EL (cell line): ENCODE measurements around the gene MACF1.

ENCODE experiments used
- DNase-seq: peaks from one replicate; pipeline ENCODE4 v3.0.0-alpha.2; 2016

MACF1 gene

DNA sequence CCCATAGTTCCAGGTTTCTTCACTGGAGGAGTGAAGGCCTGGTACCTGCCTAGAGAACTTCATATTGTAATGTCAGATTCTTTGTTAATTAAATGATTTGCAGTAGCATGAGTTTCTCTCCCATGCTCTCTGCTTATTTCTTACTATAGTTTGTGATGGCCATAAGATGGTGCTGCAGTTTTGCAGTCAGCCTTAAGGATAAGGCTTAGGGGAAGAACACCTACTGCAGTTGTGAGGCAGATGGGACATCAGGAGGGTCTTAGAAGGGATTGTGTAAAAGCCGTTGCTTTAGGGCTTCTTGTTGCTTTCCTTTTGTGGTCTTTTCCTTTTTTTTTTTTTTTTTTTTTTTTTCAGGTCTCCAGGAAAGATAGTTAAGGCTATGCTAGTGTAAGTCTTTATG lies 61.8 kb downstream of the MACF1 start:
- DNase-seq = peak; percentile 19

DNA sequence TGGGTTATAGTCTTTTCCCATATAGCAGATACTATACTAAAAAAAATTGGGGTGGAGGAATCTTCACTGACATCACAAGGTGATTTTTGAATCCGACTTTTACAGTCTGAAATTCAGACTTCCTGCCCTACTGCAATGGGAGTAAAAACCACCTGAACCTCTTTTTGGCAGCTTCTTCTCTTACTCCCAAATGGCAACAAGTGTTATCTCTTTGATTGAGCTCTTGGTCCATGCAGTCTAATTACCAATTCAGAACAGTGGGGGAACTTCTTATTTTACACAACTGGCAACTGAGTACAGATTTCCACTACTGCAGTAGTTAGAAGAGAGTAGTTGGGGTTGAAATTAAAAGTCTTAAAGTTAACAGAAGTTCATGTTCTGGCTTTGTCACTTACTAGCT lies 62.3 kb downstream of the MACF1 start:
- DNase-seq = no peak

DNA sequence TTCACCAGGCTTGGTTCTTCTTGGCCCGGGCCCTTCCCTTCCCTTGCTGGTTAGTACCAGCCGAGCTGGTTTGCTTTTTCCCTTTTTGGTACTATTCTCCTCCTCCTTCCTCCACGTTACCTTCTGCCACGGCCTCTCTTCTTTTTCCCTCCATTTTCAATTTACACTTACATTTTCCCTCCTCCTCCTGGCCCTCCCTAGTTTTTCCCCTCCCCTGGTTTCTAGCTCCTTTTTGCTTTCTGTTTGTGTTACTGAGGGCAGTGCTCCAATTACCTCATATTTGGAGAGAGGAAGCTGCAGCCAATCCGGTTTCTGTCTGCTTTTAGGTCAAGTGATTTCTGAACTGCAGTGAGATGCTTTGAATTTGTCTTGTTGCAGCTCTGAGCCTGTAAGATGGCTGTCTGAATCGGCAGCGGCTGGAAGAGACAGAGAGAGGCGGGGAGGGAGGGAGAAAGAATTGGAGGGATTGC lies 63.7 kb downstream of the MACF1 start:
- peak; percentile 86 for DNase-seq

DNA sequence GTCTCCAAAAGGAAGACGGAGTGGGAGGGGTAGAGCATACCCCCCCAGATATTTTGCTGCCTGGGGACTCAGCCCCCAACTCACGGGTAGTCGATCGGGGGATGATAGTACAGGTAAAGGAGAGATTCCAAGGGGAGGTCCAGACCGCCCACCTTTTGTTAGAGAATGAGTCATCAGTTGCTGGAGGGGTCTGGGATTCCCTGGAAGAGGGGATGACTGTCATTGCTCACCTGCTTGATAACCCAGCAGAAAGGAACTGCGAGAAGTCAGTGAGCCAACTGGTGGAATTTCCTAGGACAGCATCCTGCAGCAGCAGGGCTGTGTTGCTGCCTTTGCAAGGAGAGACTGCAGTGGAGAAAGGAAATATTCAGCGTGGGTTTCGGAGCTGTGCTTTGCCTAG lies 64.4 kb downstream of the MACF1 start:
- DNase-seq = no peak

DNA sequence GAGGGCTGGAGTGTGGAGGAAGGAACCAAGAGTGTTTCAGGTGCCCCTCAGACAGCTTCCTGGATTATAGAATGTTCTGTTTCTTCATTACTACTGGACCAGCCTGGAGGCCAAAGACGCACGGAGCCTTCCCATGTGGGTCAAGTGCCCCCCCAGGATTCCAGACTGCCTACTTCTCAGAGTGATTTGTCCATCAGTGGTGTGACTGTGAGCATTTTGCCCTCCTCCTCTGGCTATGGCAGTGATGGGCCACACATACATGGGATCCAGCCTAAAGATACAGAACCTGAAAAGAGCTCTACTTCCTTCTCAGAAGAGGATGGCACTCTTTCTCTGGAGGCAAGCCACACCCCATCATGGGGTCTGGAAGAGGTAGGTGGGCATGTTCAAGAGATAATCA lies 64.9 kb downstream of the MACF1 start:
- no peak for DNase-seq

DNA sequence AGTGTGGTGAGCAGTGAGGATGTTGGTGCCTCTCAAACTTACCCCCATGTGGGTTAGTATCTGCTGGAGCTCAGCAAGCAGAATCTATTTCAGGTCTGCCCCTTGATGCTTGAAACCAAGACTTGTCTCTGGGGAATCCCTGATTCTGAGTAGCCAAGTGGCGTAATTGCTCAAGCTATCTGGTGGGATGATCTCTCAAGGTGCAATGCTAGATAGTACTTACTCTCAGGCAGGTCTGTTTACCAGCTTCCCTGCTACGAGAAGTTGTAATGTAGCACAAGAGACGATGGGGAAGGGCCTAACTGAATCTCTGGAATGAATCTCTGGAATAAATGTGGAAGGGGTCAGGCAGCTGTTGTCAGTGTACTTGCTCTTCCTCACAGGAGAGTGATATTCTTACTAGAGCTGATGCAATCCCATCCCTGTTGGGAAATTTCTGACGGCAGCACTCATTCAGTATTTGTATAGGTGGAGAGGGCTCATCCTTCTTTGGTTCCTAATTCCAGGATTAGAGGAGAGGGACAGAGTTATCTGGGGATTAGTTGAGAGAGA lies 65.4 kb downstream of the MACF1 start:
- peak; percentile 46 for DNase-seq

DNA sequence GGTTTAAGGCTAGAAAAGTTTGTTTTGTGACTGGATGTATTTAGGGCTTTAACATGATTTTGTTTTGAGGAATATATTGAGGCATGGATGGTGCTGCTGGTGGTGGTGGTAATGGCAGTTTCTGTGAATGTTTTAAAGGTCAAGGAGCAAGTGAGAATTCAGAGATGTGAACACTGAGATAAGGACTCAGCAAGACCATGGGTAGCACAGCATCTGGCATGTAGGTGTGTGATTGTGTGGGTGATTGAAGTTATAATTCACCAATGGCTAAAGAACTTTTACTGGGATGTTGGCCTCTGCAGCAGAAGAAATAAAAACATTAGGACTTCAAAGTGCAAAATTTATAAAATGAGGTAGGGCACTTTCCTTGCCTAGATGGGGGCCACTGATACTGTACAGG lies 65.9 kb downstream of the MACF1 start:
- no peak for DNase-seq

DNA sequence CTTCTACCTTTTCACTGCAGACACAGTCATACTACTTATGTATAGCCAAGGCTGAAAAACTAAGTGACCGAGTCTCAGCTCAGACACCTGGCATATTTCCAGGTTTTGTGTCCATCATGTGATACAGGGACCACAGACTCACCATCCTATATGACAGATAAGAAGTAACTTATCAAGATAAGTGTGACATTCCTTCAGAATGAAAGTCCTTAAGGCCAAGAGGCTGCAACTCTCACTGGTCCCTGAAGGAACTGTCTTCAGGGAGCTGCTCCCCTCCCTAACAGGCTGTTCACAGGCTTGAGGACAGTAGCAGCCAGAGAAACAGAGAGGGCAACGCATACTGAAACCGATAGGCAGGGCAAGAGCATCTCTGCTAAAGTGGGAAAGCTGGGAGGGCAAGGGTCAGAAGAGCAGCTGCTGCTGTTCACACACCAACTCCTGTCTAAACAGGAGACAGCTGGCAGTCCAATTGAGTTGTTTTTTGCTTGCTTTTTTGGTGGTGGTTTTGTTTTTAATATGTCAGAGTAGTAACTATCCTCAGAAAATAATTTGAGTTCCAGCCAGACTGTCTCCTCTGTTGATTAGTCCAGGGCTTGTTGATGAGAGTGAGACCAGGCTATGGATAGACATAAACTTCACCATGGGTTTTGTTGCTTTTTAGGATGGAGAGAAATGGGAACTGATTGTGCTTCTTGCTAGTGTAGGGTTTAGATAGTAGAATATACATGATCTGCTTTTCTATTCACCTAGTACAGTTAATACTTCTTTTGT lies 67.7 kb downstream of the MACF1 start:
- no peak for DNase-seq

DNA sequence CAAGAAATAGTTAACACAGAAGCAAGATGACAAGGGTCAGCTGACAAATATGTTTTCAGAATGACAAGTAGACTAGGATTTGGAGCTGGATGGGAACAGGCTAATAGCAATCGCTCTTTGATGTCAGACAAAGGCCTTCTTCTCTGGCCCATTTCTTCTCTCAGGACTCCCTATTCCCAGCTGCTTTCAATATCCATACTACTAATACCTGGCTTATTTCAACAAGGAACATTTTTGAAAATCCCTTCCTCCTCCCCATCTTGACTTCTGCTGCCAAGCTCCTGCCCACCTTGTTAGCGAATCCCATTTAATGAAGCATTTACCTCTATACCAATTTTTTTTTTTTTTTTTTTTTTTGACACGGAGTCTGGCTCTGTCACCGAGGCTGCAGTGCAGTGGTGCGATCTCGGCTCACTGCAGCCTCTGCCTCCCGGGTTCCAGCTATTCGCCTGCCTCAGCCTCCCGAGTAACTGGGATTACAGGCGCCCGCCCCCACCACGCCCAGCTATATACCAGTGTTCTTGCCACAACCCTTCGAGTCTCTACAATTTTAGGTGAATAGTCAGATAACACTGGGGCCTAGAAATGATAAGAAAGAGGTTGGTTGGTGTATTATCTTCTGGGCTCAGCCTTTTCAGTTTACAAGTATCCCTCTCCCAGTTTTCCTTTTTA lies 68.4 kb downstream of the MACF1 start:
- no peak for DNase-seq

DNA sequence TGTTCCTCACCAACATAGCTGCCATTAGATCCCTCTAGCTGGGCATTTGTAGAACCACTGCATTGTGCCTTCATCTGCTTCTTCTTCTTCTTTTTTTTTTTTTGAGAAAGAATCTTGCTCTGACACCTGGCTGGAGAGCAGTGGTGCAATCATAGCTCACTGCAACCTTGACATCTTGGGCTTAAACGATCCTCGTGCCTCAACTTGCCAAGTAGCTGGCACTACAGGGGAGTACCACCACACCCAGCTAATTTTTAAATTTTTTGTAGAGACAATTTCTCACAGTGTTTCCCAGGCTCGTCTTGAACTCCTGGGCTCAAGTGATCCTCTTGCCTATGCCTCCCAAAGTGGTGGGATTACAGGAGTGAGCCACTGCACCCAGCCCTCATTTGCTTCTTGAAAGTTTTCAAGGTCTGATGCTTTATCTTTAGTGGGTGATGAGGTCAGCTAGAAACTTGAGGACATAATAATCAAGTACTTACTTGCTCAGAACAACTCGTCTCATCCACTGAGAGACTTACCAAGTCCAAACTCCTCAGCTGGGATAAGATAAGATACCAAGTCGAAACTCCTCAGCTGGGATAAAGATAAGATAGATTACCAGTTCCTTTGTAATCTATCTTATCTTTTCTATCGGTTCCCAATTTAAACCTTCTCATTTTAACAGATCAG lies 71.5 kb downstream of the MACF1 start:
- no peak for DNase-seq

DNA sequence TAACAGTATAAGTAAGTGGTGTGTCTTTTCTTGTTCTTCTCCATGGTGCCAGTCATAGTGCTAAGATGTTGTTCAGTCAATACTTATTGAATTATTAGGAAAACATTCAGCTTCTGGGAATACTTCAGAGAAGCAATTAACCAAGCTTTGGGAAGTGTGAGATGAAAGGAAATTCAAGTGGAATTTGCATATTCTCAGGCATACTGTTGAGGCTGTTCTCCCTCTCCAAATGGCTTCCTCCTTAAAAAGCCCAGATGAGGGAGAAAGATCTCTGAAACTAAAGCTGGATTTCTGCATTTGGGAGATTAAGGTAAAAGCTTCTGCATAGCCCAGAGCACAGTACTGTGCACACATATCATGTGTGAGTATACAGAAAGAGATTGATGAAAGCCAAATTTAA lies 73.4 kb downstream of the MACF1 start:
- no peak for DNase-seq

DNA sequence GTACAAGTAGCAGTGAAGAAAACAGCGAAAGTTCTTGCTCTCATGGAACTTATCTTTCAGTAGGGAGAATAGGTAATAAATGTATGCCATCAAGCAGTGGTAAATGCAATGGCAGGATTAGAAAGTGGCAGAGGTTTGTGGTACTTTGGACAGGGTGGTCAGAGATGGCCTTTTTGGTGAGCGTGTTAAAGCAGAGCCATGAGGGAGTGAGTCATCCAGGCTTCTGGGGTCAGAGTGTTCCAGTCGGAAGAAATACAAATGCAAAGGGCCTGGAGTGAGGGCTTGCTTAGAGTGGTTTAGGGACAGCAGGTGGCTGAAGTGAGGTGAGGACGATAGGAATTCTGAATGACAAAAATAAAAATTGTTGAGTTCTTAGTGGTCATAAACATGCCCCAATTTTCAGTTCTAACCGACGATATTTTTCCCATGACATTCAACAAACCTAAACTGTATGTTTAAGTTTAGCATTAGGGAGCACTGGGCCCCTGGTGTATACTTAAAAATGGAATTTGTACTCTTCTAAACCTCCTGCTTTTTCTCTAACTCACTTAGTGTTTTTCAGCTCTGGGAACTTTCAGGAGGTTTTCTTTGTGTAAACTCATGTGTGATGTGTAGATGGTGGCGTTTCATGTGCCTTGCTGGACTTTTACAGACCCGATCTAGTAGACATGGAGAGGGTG lies 78.2 kb downstream of the MACF1 start:
- peak; percentile 33 for DNase-seq

DNA sequence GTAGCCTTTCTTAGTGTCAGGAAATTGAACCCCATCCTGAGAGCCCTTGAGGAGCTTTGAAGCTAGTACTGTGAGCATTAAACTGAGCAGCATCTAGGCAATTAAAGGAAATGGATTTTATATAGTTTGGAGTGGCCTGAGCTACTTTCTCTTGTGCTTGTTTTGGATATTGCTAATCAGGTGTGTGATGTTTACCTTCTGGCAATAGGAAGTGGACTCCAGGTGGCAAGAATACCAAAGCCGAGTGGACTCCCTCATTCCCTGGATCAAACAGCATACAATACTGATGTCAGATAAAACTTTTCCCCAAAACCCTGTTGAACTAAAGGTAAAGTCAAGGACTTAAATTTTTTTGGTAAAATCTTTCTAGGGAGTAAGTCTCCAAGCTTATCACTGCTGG lies 79.4 kb downstream of the MACF1 start:
- DNase-seq = no peak

DNA sequence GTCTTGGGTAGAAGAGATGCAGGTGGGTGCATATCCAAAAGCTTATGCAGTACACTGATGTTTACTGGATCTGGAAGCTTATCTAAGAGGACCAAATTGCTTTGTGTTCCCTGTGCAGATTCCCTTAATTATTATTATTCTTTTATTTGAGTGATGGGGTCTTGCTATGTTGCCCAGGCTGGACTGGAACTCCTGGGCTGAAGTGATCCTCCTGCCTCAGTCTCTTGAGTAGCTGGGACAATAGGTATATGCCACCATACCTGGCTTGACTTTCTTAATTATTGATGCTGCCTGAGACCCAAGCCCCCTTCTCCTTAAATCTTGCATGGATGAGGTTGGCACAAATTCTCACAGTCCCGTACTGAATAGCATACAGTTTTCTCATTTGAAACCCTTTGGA lies 83.0 kb downstream of the MACF1 start:
- DNase-seq = no peak

DNA sequence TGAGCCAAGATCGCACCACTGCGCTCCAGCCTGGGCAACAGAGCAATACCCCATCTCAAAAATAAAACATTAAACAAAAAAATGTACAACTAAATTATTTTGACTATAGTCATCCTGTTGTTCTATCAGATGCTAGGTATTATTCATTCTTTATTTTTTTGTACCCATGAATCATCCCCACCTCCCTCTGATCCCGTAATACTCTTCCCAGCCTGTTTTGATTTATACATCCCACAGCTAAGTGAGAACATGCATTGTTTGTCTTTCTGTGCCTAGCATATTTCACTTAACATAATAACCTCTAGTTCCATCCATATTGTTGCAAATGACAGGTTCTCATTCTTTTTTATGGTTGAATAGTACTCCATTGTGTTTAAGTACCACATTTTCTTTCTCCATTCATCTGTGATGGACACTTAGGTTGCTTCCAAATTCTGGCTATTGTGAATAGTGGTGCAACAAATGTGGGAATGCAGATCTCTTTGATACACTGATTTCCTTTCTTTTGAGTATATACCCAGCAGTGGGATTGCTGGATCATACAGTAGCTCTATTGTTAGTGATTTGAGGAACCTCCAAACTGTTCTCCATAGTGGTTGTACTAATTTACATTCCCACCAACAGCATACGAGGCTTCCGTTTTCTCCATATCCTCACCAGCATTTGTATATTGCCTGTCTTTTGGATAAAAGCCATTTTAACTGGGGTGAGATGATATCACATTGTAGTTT lies 84.4 kb downstream of the MACF1 start:
- peak; percentile 36 for DNase-seq

DNA sequence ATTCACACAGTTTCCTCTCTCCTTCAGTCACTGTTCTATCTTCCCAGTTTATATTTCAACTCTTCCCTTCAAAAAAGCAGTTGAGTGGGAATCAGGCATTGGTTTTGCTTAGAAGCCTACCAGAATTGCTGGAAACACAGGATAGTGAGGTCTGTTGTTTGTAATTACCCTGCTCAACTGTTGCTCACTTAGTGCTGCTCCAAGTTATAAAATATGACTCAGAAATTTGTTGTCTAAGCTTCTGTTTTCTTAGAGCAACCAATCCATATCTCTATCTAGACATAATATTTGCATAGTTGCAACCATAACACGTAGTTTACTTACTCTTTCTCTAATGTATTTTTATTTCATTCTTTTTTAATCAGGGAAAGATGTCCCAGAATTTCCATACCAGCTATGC lies 87.9 kb downstream of the MACF1 start:
- DNase-seq = no peak

DNA sequence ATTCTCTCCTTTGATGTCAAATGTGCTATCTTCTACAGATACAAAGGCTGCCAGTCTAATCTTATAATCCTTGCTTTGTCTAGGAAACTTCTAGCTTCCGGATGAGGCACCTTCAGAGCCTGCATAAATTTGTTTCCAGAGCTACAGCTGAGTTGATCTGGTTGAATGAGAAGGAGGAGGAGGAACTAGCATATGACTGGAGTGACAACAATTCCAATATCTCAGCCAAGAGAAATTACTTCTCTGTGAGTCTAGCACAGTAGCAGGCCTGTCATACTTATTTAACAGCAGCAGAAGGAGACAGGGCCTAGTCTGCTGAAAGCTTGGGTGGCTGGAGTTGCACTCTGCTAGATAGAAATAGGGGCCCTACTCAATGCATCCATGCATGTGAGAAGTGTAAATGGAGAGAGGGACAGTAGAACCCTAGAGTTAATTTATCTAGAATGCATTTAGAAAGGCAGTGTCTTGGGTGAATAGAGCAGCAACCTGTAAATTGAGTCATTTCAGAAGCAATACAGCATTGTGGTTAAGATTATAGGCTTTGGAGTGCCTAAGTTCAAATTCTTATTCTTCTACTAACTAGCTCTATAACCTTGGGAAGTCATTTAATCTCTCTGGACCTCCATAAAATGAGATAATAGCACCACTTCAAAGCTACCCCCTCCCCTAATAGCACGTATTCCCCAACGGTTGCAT lies 89.0 kb downstream of the MACF1 start:
- DNase-seq = peak; percentile 27

DNA sequence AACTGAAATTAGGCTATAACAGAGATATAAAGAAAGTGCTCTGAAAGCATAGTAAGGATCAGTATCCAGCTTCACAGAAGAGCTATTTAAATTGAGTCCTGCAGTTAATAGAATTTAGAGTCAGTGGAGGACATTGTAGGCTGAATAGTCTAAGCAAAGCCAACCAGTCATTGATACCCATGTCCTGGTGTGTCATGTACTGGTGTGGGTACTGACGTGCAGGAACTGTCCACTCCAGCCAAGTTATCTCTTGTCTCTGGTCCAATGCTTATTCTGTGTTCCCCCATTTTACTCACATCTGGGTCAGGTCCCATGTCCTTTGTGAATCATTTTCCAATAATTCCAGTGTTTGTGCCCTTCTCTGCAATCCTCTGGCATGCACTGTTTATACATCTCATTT lies 90.0 kb downstream of the MACF1 start:
- DNase-seq = no peak

DNA sequence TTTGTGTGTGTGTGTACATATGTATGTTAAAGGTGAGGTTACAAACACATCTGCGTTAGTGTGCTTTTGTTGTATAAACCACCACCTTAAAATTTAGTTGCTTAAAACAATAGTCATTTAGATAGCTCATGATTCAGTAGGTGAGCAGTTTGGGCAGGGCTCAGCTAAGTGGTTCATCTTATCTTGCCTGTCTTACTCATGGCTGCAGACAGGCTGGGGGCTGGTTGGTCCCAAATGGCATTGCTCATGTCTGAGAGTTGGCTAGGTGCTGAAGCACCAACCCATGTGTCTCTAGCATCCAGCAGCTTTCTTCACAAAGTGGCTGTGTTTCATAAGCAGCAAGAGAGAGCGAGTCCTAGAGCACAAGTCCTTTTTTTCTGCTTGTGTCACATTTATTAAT lies 91.4 kb downstream of the MACF1 start:
- DNase-seq = no peak

DNA sequence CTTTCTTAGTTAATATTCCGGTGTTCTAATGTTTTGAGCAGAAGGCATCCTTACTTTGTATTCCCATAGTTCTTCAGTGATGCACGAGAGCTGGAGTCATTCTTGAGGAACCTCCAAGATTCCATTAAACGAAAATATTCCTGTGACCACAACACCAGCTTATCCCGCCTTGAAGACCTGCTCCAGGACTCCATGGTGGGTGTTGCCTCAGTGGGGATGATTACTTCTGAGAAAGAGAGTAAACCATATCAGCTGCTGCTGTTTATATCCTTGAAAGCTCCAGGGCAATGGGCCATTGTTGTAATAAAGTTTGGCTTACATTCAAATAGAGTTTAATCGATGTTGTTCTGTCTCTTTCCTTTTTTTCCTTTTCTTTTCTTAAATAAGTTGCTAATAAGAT lies 93.1 kb downstream of the MACF1 start:
- peak; percentile 7 for DNase-seq

DNA sequence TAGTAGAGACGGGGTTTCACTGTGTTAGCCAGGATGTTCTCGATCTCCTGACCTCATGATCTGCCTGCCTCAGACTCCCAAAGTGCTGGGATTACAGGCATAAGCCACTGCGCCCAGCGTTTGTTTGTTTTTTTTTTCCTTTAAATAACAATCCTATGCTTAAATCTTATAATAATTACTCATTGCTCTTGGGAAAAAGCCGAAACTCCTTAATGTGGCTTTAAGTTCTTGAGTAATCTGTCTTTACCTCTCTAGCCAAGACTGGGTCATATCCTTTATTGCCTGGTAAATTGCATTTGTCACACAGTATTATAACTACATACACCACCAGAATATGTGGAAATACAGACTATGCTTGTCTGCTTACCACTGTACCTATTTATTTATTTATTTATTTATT lies 97.1 kb downstream of the MACF1 start:
- DNase-seq = no peak

DNA sequence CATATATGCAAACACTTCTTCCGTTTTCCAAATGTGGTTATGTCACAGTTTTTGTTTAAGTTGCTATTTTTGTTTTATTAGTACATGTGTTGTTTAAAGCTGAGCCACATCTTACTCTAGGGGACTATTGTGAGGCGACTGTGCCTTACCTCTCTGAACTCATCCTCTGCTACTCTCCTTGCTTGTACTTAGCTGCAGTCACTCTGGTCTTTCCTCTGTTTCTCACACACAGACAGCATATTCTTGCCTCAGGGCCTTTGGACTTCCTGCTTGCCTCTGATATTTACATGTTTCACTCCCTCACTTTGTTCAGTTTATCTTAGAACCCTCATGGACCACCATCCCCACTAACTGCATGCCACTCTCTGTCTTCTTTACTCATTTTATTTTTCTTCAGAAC lies 101.1 kb downstream of the MACF1 start:
- DNase-seq = peak; percentile 6
